CD14-positive monocyte (primary cell): Measurements from ENCODE around the gene GNAL. TPM values are rescaled to one million over a fixed set of nuclear protein-coding genes. Genes with fewer than 3 reads are reported as not detected.

Experiments
- DNase-seq, 3 donors: peaks; one replicate each; pipeline ENCODE4 v3.0.0-alpha.2; 2011 to 2022
- H2AFZ ChIP-seq: 2 replicates; pipeline ENCODE4 v1.6.0; 2012; ENCODE audit warnings: mild to moderate bottlenecking, low read depth, low read length, inconsistent platforms; ENCODE audit not compliant: insufficient read depth, poor library complexity, severe bottlenecking
- H3K27ac ChIP-seq, 2 donors: 1 replicate in 1 of 2; 2 replicates in 1 of 2; pipeline ENCODE4 v1.5.1; 2012 to 2013; ENCODE audit warnings: low read length in 2 of 2, control low read depth in 1 of 2, inconsistent platforms in 1 of 2, low read depth in 1 of 2, mild to moderate bottlenecking in 1 of 2
- H3K27me3 ChIP-seq, 2 donors: one replicate each; pipeline versions ENCODE4 v1.6.0 to v1.6.1; 2011 to 2013; ENCODE audit warnings: low read length in 2 of 2; ENCODE audit not compliant: control insufficient read depth in 2 of 2, insufficient read depth in 2 of 2
- H3K36me3 ChIP-seq, 2 donors: replicated peaks in 1 of 2; 1 replicate in 1 of 2; 2 replicates in 1 of 2; pipeline versions ENCODE4 v1.5.1 to v1.6.1; 2012 to 2013; ENCODE audit warnings: low read length in 2 of 2, control low read depth in 1 of 2, inconsistent platforms in 1 of 2, mild to moderate bottlenecking in 1 of 2; ENCODE audit not compliant: insufficient read depth in 2 of 2, control insufficient read depth in 1 of 2
- H3K4me1 ChIP-seq, 2 donors: 1 replicate in 1 of 2; 2 replicates in 1 of 2; pipeline versions ENCODE4 v1.5.1 to v1.6.1; 2012 to 2013; ENCODE audit warnings: low read length in 2 of 2, control low read depth in 1 of 2, inconsistent platforms in 1 of 2, mild to moderate bottlenecking in 1 of 2, moderate library complexity in 1 of 2; ENCODE audit not compliant: insufficient read depth in 2 of 2, control insufficient read depth in 1 of 2
- H3K4me2 ChIP-seq: replicated peaks from 2 replicates; pipeline ENCODE3; 2012; ENCODE audit warnings: low read length, moderate library complexity, mild to moderate bottlenecking; ENCODE audit not compliant: poor library complexity, severe bottlenecking; ENCODE audit errors: extremely low read depth
- H3K4me3 ChIP-seq, 3 experiments: fragments of 200-600 bp in 1 of 3; sonication (generic) in 1 of 3; replicated peaks in 1 of 3; 1 replicate in 2 of 3; 2 replicates in 1 of 3; pipeline ENCODE4 v1.5.1; 2011 to 2013; ENCODE audit warnings: low read length in 3 of 3, mild to moderate bottlenecking in 3 of 3, control low read depth in 2 of 3, low read depth in 2 of 3, inconsistent platforms in 1 of 3, moderate library complexity in 1 of 3
- H3K79me2 ChIP-seq: 2 replicates; pipeline ENCODE4 v1.6.0; 2012; ENCODE audit warnings: mild to moderate bottlenecking, control low read depth, inconsistent platforms, low read length, moderate library complexity; ENCODE audit not compliant: insufficient read depth
- H3K9ac ChIP-seq: 2 replicates; pipeline ENCODE4 v1.6.0; 2017; ENCODE audit warnings: low read length, mild to moderate bottlenecking; ENCODE audit not compliant: insufficient read depth, poor library complexity, severe bottlenecking
- H3K9me3 ChIP-seq, 2 donors: replicated peaks in 1 of 2; 1 replicate in 1 of 2; 2 replicates in 1 of 2; pipeline versions ENCODE4 v1.5.1 to v1.6.1; 2012 to 2013; ENCODE audit warnings: low read length in 2 of 2, control low read depth in 1 of 2; ENCODE audit not compliant: control insufficient read depth in 1 of 2, insufficient read depth in 1 of 2
- H4K20me1 ChIP-seq: 2 replicates; pipeline ENCODE4 v1.6.0; 2012; ENCODE audit warnings: mild to moderate bottlenecking, low read length, control low read depth, moderate library complexity; ENCODE audit not compliant: insufficient read depth
- H3K27ac Mint-ChIP-seq, 7 donors: one replicate each; pipeline ENCODE4 v1.8.0; 2020; ENCODE audit warnings: mild to moderate bottlenecking in 7 of 7, mixed read lengths in 7 of 7, moderate library complexity in 6 of 7, inconsistent platforms in 2 of 7
- H3K27me3 Mint-ChIP-seq, 3 donors: one replicate each; pipeline ENCODE4 v1.8.0; 2021 to 2022; ENCODE audit warnings: low read depth in 3 of 3, mild to moderate bottlenecking in 3 of 3, mixed read lengths in 3 of 3, moderate library complexity in 3 of 3, inconsistent platforms in 1 of 3
- H3K36me3 Mint-ChIP-seq, 2 donors: one replicate each; pipeline ENCODE4 v1.8.0; 2020; ENCODE audit warnings: mixed read lengths in 2 of 2, inconsistent platforms in 1 of 2, mild to moderate bottlenecking in 1 of 2
- H3K4me1 Mint-ChIP-seq: one replicate; pipeline ENCODE4 v1.8.0; 2020; ENCODE audit warnings: mild to moderate bottlenecking, mixed read lengths
- H3K4me3 Mint-ChIP-seq, 2 donors: one replicate each; pipeline ENCODE4 v1.8.0; 2020; ENCODE audit warnings: mild to moderate bottlenecking in 2 of 2, mixed read lengths in 2 of 2, moderate library complexity in 1 of 2
- H3K9me3 Mint-ChIP-seq, 7 donors: one replicate each; pipeline ENCODE4 v1.8.0; 2020 to 2022; ENCODE audit warnings: mixed read lengths in 7 of 7, mild to moderate bottlenecking in 6 of 7, moderate library complexity in 6 of 7, inconsistent platforms in 2 of 7
- whole genome bisulfite sequencing: methylation state at CpG from one replicate; pipeline ENCODE4 v1.1.5; 2013; ENCODE audit warnings: missing lambda C conversion rate; ENCODE audit not compliant: insufficient coverage; 5-methylcytosine and 5-hydroxymethylcytosine counted together
- intact Hi-C, 2 donors: fragments of 100-400 bp; cut with micrococcal nuclease; formaldehyde crosslinking; loops; one replicate each; pipeline versions ENCODE4 v1.15.0 to v1.15.1; 2023
- polyA plus RNA-seq, 3 donors: library from polyadenylated mRNA; depleted of rRNA in 1 of 3; unstranded in 2 of 3; stranded (reverse) in 1 of 3; fragments of 300-500 nt in 2 of 3; fragments of >200 nt in 1 of 3; fragmentation: Illumina TruSeq in 2 of 3; gene quantifications; 1 replicate in 2 of 3; 2 replicates in 1 of 3; pipeline ENCODE4 v1.2.3, GENCODE V29; 2012 to 2021
- TF ChIP-seq, protein P1 (sequence below): fragments of 200-600 bp; IDR thresholded peaks from one replicate; pipeline ENCODE4 v1.8.0; 2022; ENCODE audit warnings: antibody characterized with exemption, mild to moderate bottlenecking

GNAL gene
- polyA plus RNA-seq, 3 donors = 0.01 to 0.03 TPM; not detected in 1

DNA sequence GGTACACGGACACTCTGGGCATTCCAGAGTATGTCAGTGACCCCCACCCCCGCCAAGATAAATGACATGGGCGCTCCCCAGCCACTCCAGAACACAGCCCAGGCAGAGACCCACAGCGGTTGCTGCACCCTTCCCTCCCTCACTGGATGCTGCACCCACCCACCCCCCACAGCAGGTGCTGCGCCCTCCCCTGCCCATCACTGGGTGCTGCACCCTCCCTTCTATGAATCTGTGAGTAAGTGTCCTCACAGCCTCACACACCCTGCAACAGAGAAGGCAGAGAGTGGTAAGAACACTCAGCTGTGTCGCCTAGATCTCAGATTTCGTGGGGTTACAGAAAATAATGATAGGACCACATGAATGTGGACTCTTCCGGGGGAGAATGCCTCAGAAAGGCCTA is 185.6 kb downstream of the GNAL start:
- Histone ChIP-seq H3K79me2 (no peaks in the 10 kb centered on the region), H3K27me3 (no peaks in the 10 kb centered on the region), H3K4me1 (no peaks in the 10 kb centered on the region), H3K9ac (no peak overlapping the region), H3K36me3 (peaks cover 0 to 2% of the 10 kb centered on the region in 2 donors), H3K4me3 (no peak overlapping the region), H2AFZ (no peak overlapping the region), H3K9me3 (no peaks in the 10 kb centered on the region), H3K4me2 (no peak overlapping the region), H3K27ac (no peak overlapping the region), H4K20me1 (no peaks in the 10 kb centered on the region)
- intact Hi-C loops = no loop called here
- TF ChIP-seq, protein P1, sequence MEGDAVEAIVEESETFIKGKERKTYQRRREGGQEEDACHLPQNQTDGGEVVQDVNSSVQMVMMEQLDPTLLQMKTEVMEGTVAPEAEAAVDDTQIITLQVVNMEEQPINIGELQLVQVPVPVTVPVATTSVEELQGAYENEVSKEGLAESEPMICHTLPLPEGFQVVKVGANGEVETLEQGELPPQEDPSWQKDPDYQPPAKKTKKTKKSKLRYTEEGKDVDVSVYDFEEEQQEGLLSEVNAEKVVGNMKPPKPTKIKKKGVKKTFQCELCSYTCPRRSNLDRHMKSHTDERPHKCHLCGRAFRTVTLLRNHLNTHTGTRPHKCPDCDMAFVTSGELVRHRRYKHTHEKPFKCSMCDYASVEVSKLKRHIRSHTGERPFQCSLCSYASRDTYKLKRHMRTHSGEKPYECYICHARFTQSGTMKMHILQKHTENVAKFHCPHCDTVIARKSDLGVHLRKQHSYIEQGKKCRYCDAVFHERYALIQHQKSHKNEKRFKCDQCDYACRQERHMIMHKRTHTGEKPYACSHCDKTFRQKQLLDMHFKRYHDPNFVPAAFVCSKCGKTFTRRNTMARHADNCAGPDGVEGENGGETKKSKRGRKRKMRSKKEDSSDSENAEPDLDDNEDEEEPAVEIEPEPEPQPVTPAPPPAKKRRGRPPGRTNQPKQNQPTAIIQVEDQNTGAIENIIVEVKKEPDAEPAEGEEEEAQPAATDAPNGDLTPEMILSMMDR = no peak
- Mint-ChIP-seq H3K4me3 (no peak overlapping the region), H3K36me3 (peaks cover 14 to 21% of the 10 kb centered on the region in 2 donors), H3K27me3 (peaks cover 2 to 9% (median 6%) of the 10 kb centered on the region in 3 donors), H3K9me3 (peaks cover 2 to 6% (median 4%) of the 10 kb centered on the region in 7 donors), H3K27ac (peak overlapping the region in 2 of 7 donors; percentile 9 to 20), H3K4me1 (no peaks in the 10 kb centered on the region)
- 90% methylated on average over 6 of the region's 8 CpGs for WGBS
- no peak for DNase-seq

- Histone ChIP-seq H3K4me2 (no peak overlapping the region), H3K79me2 (no peaks in the 10 kb centered on the region), H3K4me1 (peaks cover 13 to 16% of the 10 kb centered on the region in 2 donors), H3K9ac (no peak overlapping the region), H3K9me3 (no peaks in the 10 kb centered on the region), H3K4me3 (no peak overlapping the region), H3K27me3 (no peaks in the 10 kb centered on the region), H2AFZ (no peak overlapping the region), H3K36me3 (peaks cover 6 to 8% of the 10 kb centered on the region in 2 donors), H4K20me1 (no peaks in the 10 kb centered on the region), H3K27ac (no peak overlapping the region)
- TF ChIP-seq, protein P1 = no peak
- intact Hi-C loops = no loop called here
- Mint-ChIP-seq H3K9me3 (peaks cover 2 to 6% (median 4%) of the 10 kb centered on the region in 7 donors), H3K36me3 (peaks cover 22 to 40% of the 10 kb centered on the region in 2 donors), H3K27ac (no peak overlapping the region), H3K4me1 (peaks cover 16% of the 10 kb centered on the region), H3K27me3 (peaks cover 0 to 1% (median 0%) of the 10 kb centered on the region in 3 donors), H3K4me3 (no peak overlapping the region)
- whole genome bisulfite sequencing = 98% methylated on average over 9 of the region's 10 CpGs
- DNase-seq = no peak
Observed at GRCh38 chr18:11877497-11878135, 188.6 kb downstream of the GNAL start.
